CD4-positive, CD25-positive, alpha-beta regulatory T cell (primary cell): Measurements from ENCODE around the gene PREX1. TPM values are rescaled to one million over a fixed set of nuclear protein-coding genes. Genes with fewer than 3 reads are reported as not detected.
A peak's percentile ranks its signal among the peaks of the same experiment; 100 is the strongest.

Source experiments
- ATAC-seq, 2 donors: fragments of 150-1000 bp; cut with Tn5 transposase; one replicate each; pipeline ENCODE4 v1.10.0; 2021; ENCODE audit warnings: low read depth in 2 of 2, moderate number of reproducible peaks in 2 of 2, moderate library complexity in 1 of 2
- DNase-seq, 3 donors: peaks; one replicate each; pipeline versions ENCODE4 v3.0.0 to v3.0.0-alpha.2; 2012 to 2022; ENCODE audit warnings: mixed read lengths in 1 of 3
- H3K27ac ChIP-seq: one replicate; pipeline ENCODE4 v1.7.0; 2013; ENCODE audit warnings: mild to moderate bottlenecking, low read length; ENCODE audit not compliant: insufficient read depth, poor library complexity, severe bottlenecking
- H3K27me3 ChIP-seq: one replicate; pipeline ENCODE4 v1.7.0; 2013; ENCODE audit warnings: low read length; ENCODE audit not compliant: control insufficient read depth, insufficient read depth
- H3K36me3 ChIP-seq: one replicate; pipeline ENCODE4 v1.7.0; 2013; ENCODE audit warnings: mild to moderate bottlenecking, low read length, moderate library complexity; ENCODE audit not compliant: control insufficient read depth, insufficient read depth
- H3K4me1 ChIP-seq: 2 replicates; pipeline ENCODE4 v1.7.0; 2013; ENCODE audit warnings: mild to moderate bottlenecking, low read length; ENCODE audit not compliant: insufficient read depth, control insufficient read depth, poor library complexity, severe bottlenecking
- H3K4me3 ChIP-seq: one replicate; pipeline ENCODE4 v1.7.0; 2013; ENCODE audit warnings: low read depth, mild to moderate bottlenecking, low read length, moderate library complexity
- H3K9me3 ChIP-seq, 2 experiments: 1 replicate in 1 of 2; 2 replicates in 1 of 2; pipeline ENCODE4 v1.7.0; 2013; ENCODE audit warnings: low read length in 2 of 2, mild to moderate bottlenecking in 1 of 2, moderate library complexity in 1 of 2; ENCODE audit not compliant: control insufficient read depth in 2 of 2
- H3K27ac Mint-ChIP-seq, 3 donors: one replicate each; pipeline ENCODE4 v1.8.0; 2020 to 2022; ENCODE audit warnings: mild to moderate bottlenecking in 3 of 3, mixed read lengths in 3 of 3, moderate library complexity in 2 of 3
- H3K27me3 Mint-ChIP-seq: one replicate; pipeline ENCODE4 v1.8.0; 2022; ENCODE audit warnings: mild to moderate bottlenecking, mixed read lengths
- H3K36me3 Mint-ChIP-seq: one replicate; pipeline ENCODE4 v1.8.0; 2020; ENCODE audit warnings: mixed read lengths
- H3K4me1 Mint-ChIP-seq, 4 donors: one replicate each; pipeline ENCODE4 v1.8.0; 2020 to 2022; ENCODE audit warnings: mixed read lengths in 4 of 4, mild to moderate bottlenecking in 1 of 4
- H3K4me3 Mint-ChIP-seq, 4 donors: one replicate each; pipeline ENCODE4 v1.8.0; 2020 to 2022; ENCODE audit warnings: mild to moderate bottlenecking in 4 of 4, mixed read lengths in 4 of 4, moderate library complexity in 3 of 4
- H3K9me3 Mint-ChIP-seq, 7 donors: one replicate each; pipeline ENCODE4 v1.8.0; 2020 to 2022; ENCODE audit warnings: mixed read lengths in 7 of 7, mild to moderate bottlenecking in 3 of 7, moderate library complexity in 2 of 7
- polyA plus RNA-seq, 4 donors: library from polyadenylated mRNA; unstranded; fragments of 300-500 nt; fragmentation: Illumina TruSeq; gene quantifications; one replicate each; pipeline ENCODE4 v1.2.3, GENCODE V29; 2021
- total RNA-seq: library from RNA; stranded (reverse); gene quantifications from one replicate; pipeline ENCODE4 v1.2.3, GENCODE V29; 2022

The PREX1 gene
- total and polyA plus RNA-seq, 5 donors from 2014 or later = 40.8 to 264 (median 57.0) TPM

GRCh38 chr20:48723308-48724264, 104.2 kb downstream of the PREX1 start:
- no peak overlapping the region for H3K4me3 ChIP-seq
- ATAC-seq = no peak
- peaks cover 11 to 85% (median 53%) of the 10 kb centered on the region in 4 donors for H3K4me1 Mint-ChIP-seq
- H3K36me3 ChIP-seq = peaks cover 63% of the 10 kb centered on the region
- no peaks in the 10 kb centered on the region for H3K9me3 ChIP-seq
- peaks cover 27% of the 10 kb centered on the region for H3K4me1 ChIP-seq
- DNase-seq = no peak
- H3K27me3 Mint-ChIP-seq = no peaks in the 10 kb centered on the region
- no peaks in the 10 kb centered on the region for H3K27me3 ChIP-seq
- H3K27ac Mint-ChIP-seq = peak overlapping the region in 2 of 3 donors; percentile 17 to 80
- H3K9me3 Mint-ChIP-seq = no peaks in the 10 kb centered on the region
- peak overlapping the region in 1 of 4 donors; percentile 12 for H3K4me3 Mint-ChIP-seq
- peak overlapping the region; percentile 25 for H3K27ac ChIP-seq
- peaks cover 51% of the 10 kb centered on the region for H3K36me3 Mint-ChIP-seq

GRCh38 chr20:48722737-48723191, 105.0 kb downstream of the PREX1 start:
- Histone ChIP-seq H3K9me3 (no peaks in the 10 kb centered on the region), H3K4me3 (no peak overlapping the region), H3K4me1 (peaks cover 35% of the 10 kb centered on the region), H3K27me3 (no peaks in the 10 kb centered on the region), H3K27ac (no peak overlapping the region), H3K36me3 (peaks cover 62% of the 10 kb centered on the region)
- no peak for ATAC-seq
- Mint-ChIP-seq H3K9me3 (no peaks in the 10 kb centered on the region), H3K4me1 (peaks cover 13 to 89% (median 58%) of the 10 kb centered on the region in 4 donors), H3K4me3 (peak overlapping the region in 1 of 4 donors; percentile 16), H3K27ac (peak overlapping the region in 1 of 3 donors; percentile 95), H3K27me3 (no peaks in the 10 kb centered on the region), H3K36me3 (peaks cover 54% of the 10 kb centered on the region)
- DNase-seq = no peak

GRCh38 chr20:48722002-48722731, 105.6 kb downstream of the PREX1 start:
- peak in 1 of 2 donors; percentile 12 for ATAC-seq
- Mint-ChIP-seq H3K36me3 (peaks cover 52% of the 10 kb centered on the region), H3K4me1 (peaks cover 19 to 91% (median 63%) of the 10 kb centered on the region in 4 donors), H3K9me3 (no peaks in the 10 kb centered on the region), H3K4me3 (peak overlapping the region in 3 of 4 donors; percentile 4 to 45 (median 20)), H3K27ac (peak overlapping the region; percentile 72 to 95 (median 87)), H3K27me3 (no peaks in the 10 kb centered on the region)
- Histone ChIP-seq H3K27ac (no peak overlapping the region), H3K36me3 (peaks cover 59% of the 10 kb centered on the region), H3K4me3 (no peak overlapping the region), H3K27me3 (no peaks in the 10 kb centered on the region), H3K9me3 (no peaks in the 10 kb centered on the region), H3K4me1 (peaks cover 41% of the 10 kb centered on the region)
- no peak for DNase-seq

GRCh38 chr20:48721324-48722001, 106.3 kb downstream of the PREX1 start:
- H3K9me3 Mint-ChIP-seq = no peaks in the 10 kb centered on the region
- no peak overlapping the region for H3K4me3 ChIP-seq
- H3K36me3 Mint-ChIP-seq = peaks cover 47% of the 10 kb centered on the region
- no peaks in the 10 kb centered on the region for H3K27me3 Mint-ChIP-seq
- no peak for ATAC-seq
- H3K27ac ChIP-seq = no peak overlapping the region
- peaks cover 54% of the 10 kb centered on the region for H3K36me3 ChIP-seq
- no peaks in the 10 kb centered on the region for H3K9me3 ChIP-seq
- peaks cover 20 to 95% (median 67%) of the 10 kb centered on the region in 4 donors for H3K4me1 Mint-ChIP-seq
- no peaks in the 10 kb centered on the region for H3K27me3 ChIP-seq
- H3K4me1 ChIP-seq = peaks cover 48% of the 10 kb centered on the region
- DNase-seq = no peak
- H3K27ac Mint-ChIP-seq = peak overlapping the region; percentile 72 to 95 (median 87)
- peak overlapping the region in 2 of 4 donors; percentile 20 to 31 for H3K4me3 Mint-ChIP-seq

GRCh38 chr20:48720256-48720985, 107.4 kb downstream of the PREX1 start:
- H3K27ac ChIP-seq = peak overlapping the region; percentile 60
- Mint-ChIP-seq H3K9me3 (no peaks in the 10 kb centered on the region), H3K4me1 (peaks cover 29 to 96% (median 74%) of the 10 kb centered on the region in 4 donors), H3K27me3 (no peaks in the 10 kb centered on the region), H3K4me3 (peak overlapping the region; percentile 45 to 85 (median 77)), H3K36me3 (peaks cover 38% of the 10 kb centered on the region), H3K27ac (peak overlapping the region; percentile 90 to 93 (median 93))
- ATAC-seq = no peak
- H3K9me3 ChIP-seq = no peaks in the 10 kb centered on the region
- no peaks in the 10 kb centered on the region for H3K27me3 ChIP-seq
- peaks cover 58% of the 10 kb centered on the region for H3K4me1 ChIP-seq
- peaks cover 43% of the 10 kb centered on the region for H3K36me3 ChIP-seq
- peak overlapping the region; percentile 64 for H3K4me3 ChIP-seq
- no peak for DNase-seq

- DNase-seq = no peak
- Mint-ChIP-seq H3K36me3 (peaks cover 37% of the 10 kb centered on the region), H3K4me3 (peak overlapping the region; percentile 45 to 85 (median 77))
These were observed 108.1 kb downstream of the PREX1 start for GRCh38 chr20:48719598-48720255.

More at GRCh38 chr20:48719598-48720255, 108.1 kb downstream of the PREX1 start:
- peak overlapping the region; percentile 64 for H3K4me3 ChIP-seq
- peaks cover 36% of the 10 kb centered on the region for H3K36me3 ChIP-seq
- H3K4me1 ChIP-seq = peaks cover 65% of the 10 kb centered on the region
- peak overlapping the region; percentile 60 for H3K27ac ChIP-seq
- Mint-ChIP-seq H3K9me3 (peaks cover 0 to 1% (median 0%) of the 10 kb centered on the region in 7 donors), H3K27me3 (no peaks in the 10 kb centered on the region), H3K4me1 (peaks cover 31 to 100% (median 77%) of the 10 kb centered on the region in 4 donors), H3K27ac (peak overlapping the region; percentile 90 to 98 (median 93))
- H3K9me3 ChIP-seq = no peaks in the 10 kb centered on the region
- H3K27me3 ChIP-seq = no peaks in the 10 kb centered on the region
- no peak for ATAC-seq
